H4 (cell line): ENCODE measurements around the gene GNB3. TPM values are rescaled to one million over a fixed set of nuclear protein-coding genes. Genes with fewer than 3 reads are reported as not detected.

Experiments
- DNase-seq: peaks from one replicate; pipeline ENCODE4 v3.0.0-alpha.2; 2015; ENCODE audit warnings: low spot score
- total RNA-seq: library from RNA; depleted of rRNA; stranded (reverse); fragments of >200 nt; shearing (Covaris generic); gene quantifications from 2 replicates; pipeline ENCODE4 v1.2.3, GENCODE V29; 2014

Gene GNB3
- total RNA-seq, 1 experiment from 2014 or later = 0.12 TPM

GRCh38 chr12:6836851-6837250 is 3.9 kb upstream of the GNB3 start:
- no peak for DNase-seq

- DNase-seq = no peak
These were observed 3.2 kb upstream of the GNB3 start for GRCh38 chr12:6837370-6838060.

- DNase-seq = no peak
These were observed 1.9 kb upstream of the GNB3 start for GRCh38 chr12:6838854-6839253.

GRCh38 chr12:6839482-6840201 is 1.1 kb upstream of the GNB3 start:
- DNase-seq = no peak

- DNase-seq = no peak
These were observed 395 bp upstream of the GNB3 start for GRCh38 chr12:6840330-6840729.

- no peak for DNase-seq
These were observed 1.4 kb downstream of the GNB3 start for GRCh38 chr12:6842075-6842474.

GRCh38 chr12:6843118-6843902 is 2.6 kb downstream of the GNB3 start:
- DNase-seq = no peak

- no peak for DNase-seq
These were observed 4.7 kb downstream of the GNB3 start for GRCh38 chr12:6845395-6845794.

- no peak for DNase-seq
These were observed 5.7 kb downstream of the GNB3 start for GRCh38 chr12:6846316-6846869.

GRCh38 chr12:6847676-6848075 is 7.0 kb downstream of the GNB3 start:
- DNase-seq = no peak

- DNase-seq = no peak
These were observed 8.7 kb downstream of the GNB3 start for GRCh38 chr12:6849427-6849826.

GRCh38 chr12:6849976-6850560 is 9.3 kb downstream of the GNB3 start:
- DNase-seq = no peak

GRCh38 chr12:6850796-6851152 is 10.0 kb downstream of the GNB3 start:
- no peak for DNase-seq

GRCh38 chr12:6851153-6851920 is 10.6 kb downstream of the GNB3 start, which contains the start of gene CDCA3:
TSS of gene CDCA3 (minus strand) at chr12:6851286. CDS start at chr12:6850952, 334 bp downstream.
- peak; percentile 100 for DNase-seq

GRCh38 chr12:6851921-6852650 is 11.4 kb downstream of the GNB3 start, which contains the start of gene USP5:
TSS of gene USP5 (plus strand) at chr12:6852150. CDS start at chr12:6852180, 30 bp downstream.
- peak; percentile 100 for DNase-seq

- DNase-seq = peak; percentile 77
These were observed 12.1 kb downstream of the GNB3 start for GRCh38 chr12:6852651-6853354.

- DNase-seq = no peak
These were observed 12.9 kb downstream of the GNB3 start for GRCh38 chr12:6853626-6854025.

- no peak for DNase-seq
These were observed 13.3 kb downstream of the GNB3 start for GRCh38 chr12:6854036-6854435.

GRCh38 chr12:6855322-6855721 is 14.6 kb downstream of the GNB3 start:
- DNase-seq = no peak

- DNase-seq = no peak
These were observed 18.1 kb downstream of the GNB3 start for GRCh38 chr12:6858799-6859198.
